Gastrocnemius medialis (tissue), 4 donors: ENCODE measurements around the gene ASB15.

Experiments used
- CTCF ChIP-seq, 5 experiments: fragments of 450-650 bp in 3 of 5; fragments of 200-600 bp in 2 of 5; sonication (generic) in 2 of 5; IDR thresholded peaks in 4 of 5; conservative IDR thresholded peaks in 1 of 5; 1 replicate in 4 of 5; 2 replicates in 1 of 5; pipeline ENCODE4 v1.5.1; 2016 to 2019; ENCODE audit warnings: antibody characterized with exemption in 5 of 5, mild to moderate bottlenecking in 3 of 5, moderate library complexity in 3 of 5
- POLR2A ChIP-seq, 2 donors: fragments of 450-650 bp; IDR thresholded peaks; one replicate each; pipeline ENCODE4 v1.6.1; 2017; ENCODE audit warnings: antibody characterized with exemption in 2 of 2, mild to moderate bottlenecking in 2 of 2, moderate library complexity in 2 of 2

- TF ChIP-seq CTCF (IDR thresholded peaks at IDR 0.05 in 4 of 5, conservative IDR thresholded peaks at IDR 0.05 in 1 of 5) = no peak
- TF ChIP-seq POLR2A (IDR thresholded peaks at IDR 0.05) = no peak
Measured at GRCh38 chr7:123673137-123673732, 71.6 kb downstream of the ASB15 start.
